Ishikawa (cell line): ENCODE data around the gene ADK.

ENCODE experiments used
- CEBPB ChIP-seq: IDR thresholded peaks from 2 replicates; pipeline ENCODE4 v1.6.1; 2012
- CREB1 ChIP-seq: IDR thresholded peaks from 2 replicates; pipeline ENCODE4 v1.6.1; 2012; ENCODE audit warnings: low read depth
- EGR1 ChIP-seq: IDR thresholded peaks from 2 replicates; pipeline ENCODE4 v1.6.1; 2012
- EP300 ChIP-seq: IDR thresholded peaks from 2 replicates; pipeline ENCODE4 v1.6.1; 2012; ENCODE audit warnings: borderline replicate concordance
- FOXM1 ChIP-seq: IDR thresholded peaks from 2 replicates; pipeline ENCODE4 v1.6.1; 2012; ENCODE audit warnings: low read depth, borderline replicate concordance
- MAX ChIP-seq: IDR thresholded peaks from 2 replicates; pipeline ENCODE4 v1.6.1; 2012
- NFIC ChIP-seq: IDR thresholded peaks from 2 replicates; pipeline ENCODE4 v1.6.1; 2012
- RAD21 ChIP-seq: IDR thresholded peaks from 2 replicates; pipeline ENCODE4 v1.6.1; 2012; ENCODE audit warnings: low read depth
- REST ChIP-seq: IDR thresholded peaks from 2 replicates; pipeline ENCODE4 v1.6.1; 2012; ENCODE audit warnings: low read depth, mild to moderate bottlenecking
- TAF1 ChIP-seq: IDR thresholded peaks from 2 replicates; pipeline ENCODE4 v1.6.1; 2012; ENCODE audit warnings: low read depth, mild to moderate bottlenecking
- TCF12 ChIP-seq: IDR thresholded peaks from 2 replicates; pipeline ENCODE4 v1.6.1; 2012; ENCODE audit warnings: low read depth
- TEAD4 ChIP-seq: IDR thresholded peaks from 2 replicates; pipeline ENCODE4 v1.6.1; 2012
- USF1 ChIP-seq: IDR thresholded peaks from 2 replicates; pipeline ENCODE4 v1.6.1; 2012
- YY1 ChIP-seq: IDR thresholded peaks from 2 replicates; pipeline ENCODE4 v1.6.1; 2012; ENCODE audit warnings: low read depth
- ZBTB7A ChIP-seq: IDR thresholded peaks from 2 replicates; pipeline ENCODE4 v1.6.1; 2012; ENCODE audit warnings: low read depth

The ADK gene

GRCh38 chr10:74343804-74344203 is 192.8 kb downstream of the ADK start:
- no peak for TF ChIP-seq YY1
- no peak for TF ChIP-seq REST
- no peak for TF ChIP-seq NFIC
- TF ChIP-seq MAX, result no peak
- no peak for TF ChIP-seq TAF1
- no peak for TF ChIP-seq USF1
- no peak for TF ChIP-seq CREB1
- no peak for TF ChIP-seq FOXM1
- no peak for TF ChIP-seq CEBPB
- no peak for TF ChIP-seq EP300
- no peak for TF ChIP-seq TCF12
- TF ChIP-seq ZBTB7A, result no peak
- TF ChIP-seq TEAD4, result no peak
- no peak for TF ChIP-seq RAD21
- no peak for TF ChIP-seq EGR1

- TF ChIP-seq REST (no peak), TEAD4 (no peak), CEBPB (no peak), EGR1 (no peak), NFIC (no peak), TCF12 (no peak), EP300 (no peak), MAX (no peak), ZBTB7A (no peak), USF1 (no peak), RAD21 (no peak), FOXM1 (no peak), TAF1 (no peak), YY1 (no peak), CREB1 (no peak)
Measured at GRCh38 chr10:74344306-74344705, 193.3 kb downstream of the ADK start.

- TF ChIP-seq CEBPB (no peak), TCF12 (no peak), USF1 (no peak), MAX (no peak), TAF1 (no peak), YY1 (no peak), RAD21 (no peak), CREB1 (no peak), EGR1 (no peak), FOXM1 (no peak)
Measured at GRCh38 chr10:74347522-74347921, 196.5 kb downstream of the ADK start.

GRCh38 chr10:74361678-74362077 is 210.7 kb downstream of the ADK start:
- no peak for TF ChIP-seq MAX
- no peak for TF ChIP-seq ZBTB7A
- no peak for TF ChIP-seq USF1
- no peak for TF ChIP-seq TAF1
- no peak for TF ChIP-seq CEBPB
- no peak for TF ChIP-seq REST
- no peak for TF ChIP-seq EP300
- no peak for TF ChIP-seq NFIC
- TF ChIP-seq TEAD4, result no peak
- no peak for TF ChIP-seq TCF12
- no peak for TF ChIP-seq FOXM1
- TF ChIP-seq YY1, result no peak
- no peak for TF ChIP-seq CREB1
- TF ChIP-seq EGR1, result no peak
- no peak for TF ChIP-seq RAD21
